AG09309 (cell line): Measurements from ENCODE around the gene BET1.

Experiments used
- DNase-seq: peaks from one replicate; pipeline ENCODE4 v3.0.0-alpha.2; 2010; ENCODE audit warnings: low read depth
- H3K4me3 ChIP-seq: 2 replicates; pipeline ENCODE4 v1.5.1; 2011; ENCODE audit warnings: mild to moderate bottlenecking, low read depth, low read length, moderate library complexity; ENCODE audit not compliant: control insufficient read depth
- CTCF ChIP-seq: IDR thresholded peaks from 2 replicates; pipeline ENCODE4 v1.5.1; 2011; ENCODE audit warnings: mild to moderate bottlenecking, low read depth, low read length, inconsistent platforms; ENCODE audit not compliant: insufficient read depth, control insufficient read depth; ENCODE audit errors: missing control alignments

The BET1 gene

GRCh38 chr7:94047956-94048355 is 43.8 kb upstream of the BET1 start:
- TF ChIP-seq CTCF: no peak
- DNase-seq: no peak
- no peak overlapping the region for H3K4me3 ChIP-seq

- H3K4me3 ChIP-seq: no peak overlapping the region
- no peak for TF ChIP-seq CTCF
- DNase-seq: no peak
These were observed 41.4 kb upstream of the BET1 start for GRCh38 chr7:94045581-94045980.

- no peak overlapping the region for H3K4me3 ChIP-seq
- DNase-seq: no peak
- no peak for TF ChIP-seq CTCF
These were observed 40.7 kb upstream of the BET1 start for GRCh38 chr7:94044806-94045205.

- H3K4me3 ChIP-seq: no peak overlapping the region
- DNase-seq: peak; percentile 62
- TF ChIP-seq CTCF: no peak
These were observed 39.1 kb upstream of the BET1 start for GRCh38 chr7:94043299-94043698.

GRCh38 chr7:94042381-94042780 is 38.2 kb upstream of the BET1 start:
- DNase-seq: no peak
- H3K4me3 ChIP-seq: no peak overlapping the region
- no peak for TF ChIP-seq CTCF

- H3K4me3 ChIP-seq: no peak overlapping the region
- TF ChIP-seq CTCF: no peak
- DNase-seq: no peak
These were observed 37.4 kb upstream of the BET1 start for GRCh38 chr7:94041529-94041928.

- DNase-seq: no peak
- TF ChIP-seq CTCF: no peak
- no peak overlapping the region for H3K4me3 ChIP-seq
These were observed 36.1 kb upstream of the BET1 start for GRCh38 chr7:94040254-94040653.
